H9 (cell line): ENCODE measurements around the gene GTF2H3. TPM values are rescaled to one million over a fixed set of nuclear protein-coding genes. Genes with fewer than 3 reads are reported as not detected.

Experiments
- DNase-seq: peaks from one replicate; pipeline ENCODE4 v3.0.0-alpha.2; 2017
- H2AFZ ChIP-seq: one replicate; pipeline ENCODE4 v1.6.1; 2013; ENCODE audit warnings: mild to moderate bottlenecking, low read length, control low read depth, moderate library complexity
- H2AK5ac ChIP-seq: 2 replicates; pipeline ENCODE4 v1.6.1; 2013; ENCODE audit warnings: low read length, control low read depth, mixed read lengths; ENCODE audit not compliant: insufficient read length
- H2BK120ac ChIP-seq: one replicate; pipeline ENCODE4 v1.6.1; 2013; ENCODE audit warnings: low read depth, mild to moderate bottlenecking, low read length, control low read depth, inconsistent platforms; ENCODE audit not compliant: poor library complexity, severe bottlenecking
- H2BK12ac ChIP-seq: 2 replicates; pipeline ENCODE4 v1.6.1; 2013; ENCODE audit warnings: low read length, control low read depth, mixed read lengths, low read depth; ENCODE audit not compliant: insufficient read length
- H2BK15ac ChIP-seq: 2 replicates; pipeline ENCODE4 v1.6.1; 2013; ENCODE audit warnings: low read depth, low read length, control low read depth
- H2BK20ac ChIP-seq: one replicate; pipeline ENCODE4 v1.6.1; 2013; ENCODE audit warnings: low read depth, mild to moderate bottlenecking, low read length, control low read depth, inconsistent platforms; ENCODE audit not compliant: poor library complexity, severe bottlenecking
- H2BK5ac ChIP-seq: 2 replicates; pipeline ENCODE4 v1.6.1; 2013; ENCODE audit warnings: low read length, control low read depth, mixed read lengths; ENCODE audit not compliant: insufficient read length
- H3K14ac ChIP-seq: 2 replicates; pipeline ENCODE4 v1.6.1; 2013; ENCODE audit warnings: low read length, control low read depth; ENCODE audit not compliant: insufficient read depth
- H3K18ac ChIP-seq: 2 replicates; pipeline ENCODE4 v1.6.1; 2013; ENCODE audit warnings: low read depth, mild to moderate bottlenecking, mixed read lengths, low read length, control low read depth; ENCODE audit not compliant: insufficient read length
- H3K23ac ChIP-seq: 2 replicates; pipeline ENCODE4 v1.6.1; 2013; ENCODE audit warnings: low read length, control low read depth, mixed read lengths, low read depth; ENCODE audit not compliant: insufficient read length
- H3K23me2 ChIP-seq: 2 replicates; pipeline ENCODE4 v1.6.1; 2013; ENCODE audit warnings: low read depth, mild to moderate bottlenecking, mixed read lengths, low read length, control low read depth; ENCODE audit not compliant: insufficient read length, poor library complexity, severe bottlenecking
- H3K27ac ChIP-seq: 2 replicates; pipeline ENCODE4 v1.5.1; 2013; ENCODE audit warnings: low read length, control low read depth, mixed read lengths, low read depth; ENCODE audit not compliant: insufficient read length
- H3K27me3 ChIP-seq: 2 replicates; pipeline ENCODE4 v1.6.1; 2013; ENCODE audit warnings: low read length, control low read depth, inconsistent platforms; ENCODE audit not compliant: insufficient read depth
- H3K4ac ChIP-seq: 2 replicates; pipeline ENCODE4 v1.6.1; 2013; ENCODE audit warnings: low read depth, mild to moderate bottlenecking, control low read depth, inconsistent platforms, low read length, moderate library complexity
- H3K4me1 ChIP-seq: 2 replicates; pipeline ENCODE4 v1.6.1; 2013; ENCODE audit warnings: low read length, control low read depth, inconsistent platforms; ENCODE audit not compliant: insufficient read depth
- H3K4me2 ChIP-seq: 2 replicates; pipeline ENCODE4 v1.6.1; 2013; ENCODE audit warnings: low read length, control low read depth, mixed read lengths; ENCODE audit not compliant: insufficient read length, insufficient read depth
- H3K56ac ChIP-seq: 2 replicates; pipeline ENCODE4 v1.6.1; 2013; ENCODE audit warnings: low read depth, mild to moderate bottlenecking, mixed read lengths, low read length, control low read depth; ENCODE audit not compliant: insufficient read length
- H3K79me1 ChIP-seq: 2 replicates; pipeline ENCODE4 v1.6.1; 2013; ENCODE audit warnings: low read depth, mild to moderate bottlenecking, moderate library complexity, low read length, control low read depth, inconsistent platforms; ENCODE audit not compliant: insufficient read depth, poor library complexity, severe bottlenecking
- H3K79me2 ChIP-seq: 2 replicates; pipeline ENCODE4 v1.6.1; 2013; ENCODE audit warnings: low read length, control low read depth, inconsistent platforms; ENCODE audit not compliant: insufficient read depth
- H3K9ac ChIP-seq: 2 replicates; pipeline ENCODE4 v1.6.1; 2013; ENCODE audit warnings: low read length, control low read depth, mixed read lengths; ENCODE audit not compliant: insufficient read length; ENCODE audit errors: extremely low read depth
- H3K9me3 ChIP-seq: one replicate; pipeline ENCODE4 v1.6.1; 2013; ENCODE audit warnings: low read depth, low read length, inconsistent platforms; ENCODE audit not compliant: control insufficient read depth
- H3T11ph ChIP-seq: one replicate; pipeline ENCODE4 v1.6.1; 2013; ENCODE audit warnings: mild to moderate bottlenecking, low read length, control low read depth, inconsistent platforms
- H4K20me1 ChIP-seq: one replicate; pipeline ENCODE4 v1.6.1; 2013; ENCODE audit not compliant: control insufficient read depth, insufficient read length, insufficient read depth
- H4K5ac ChIP-seq: 2 replicates; pipeline ENCODE4 v1.6.1; 2013; ENCODE audit warnings: low read depth, mild to moderate bottlenecking, mixed read lengths, low read length, control low read depth; ENCODE audit not compliant: insufficient read length
- H4K8ac ChIP-seq: replicated peaks from 2 replicates; pipeline ENCODE4 v1.6.1; 2013; ENCODE audit warnings: low read length, control low read depth, mixed read lengths, low read depth; ENCODE audit not compliant: insufficient read length
- H4K91ac ChIP-seq: 2 replicates; pipeline ENCODE4 v1.6.1; 2013; ENCODE audit warnings: low read depth, mild to moderate bottlenecking, moderate library complexity, mixed read lengths, low read length, control low read depth; ENCODE audit not compliant: insufficient read length
- H3K27ac Mint-ChIP-seq, 3 experiments: 2 replicates in 2 of 3; 3 replicates in 1 of 3; pipeline ENCODE4 v1.8.0; 2020 to 2021; ENCODE audit warnings: mixed read lengths in 3 of 3, mild to moderate bottlenecking in 1 of 3, moderate library complexity in 1 of 3
- H3K27me3 Mint-ChIP-seq: 2 replicates; pipeline ENCODE4 v1.8.0; 2021; ENCODE audit warnings: low read depth, mild to moderate bottlenecking, moderate library complexity, mixed read lengths
- H3K36me3 Mint-ChIP-seq, 3 experiments: 2 replicates in 2 of 3; 3 replicates in 1 of 3; pipeline ENCODE4 v1.8.0; 2020 to 2021; ENCODE audit warnings: low read depth in 3 of 3, mixed read lengths in 3 of 3; ENCODE audit not compliant: insufficient read depth in 1 of 3
- H3K4me1 Mint-ChIP-seq, 2 experiments: 2 replicates each; pipeline ENCODE4 v1.8.0; 2020; ENCODE audit warnings: mixed read lengths in 2 of 2
- H3K4me3 Mint-ChIP-seq, 2 experiments: 2 replicates in 1 of 2; 3 replicates in 1 of 2; pipeline ENCODE4 v1.8.0; 2020 to 2021; ENCODE audit warnings: mild to moderate bottlenecking in 2 of 2, mixed read lengths in 2 of 2, moderate library complexity in 1 of 2
- H3K9me3 Mint-ChIP-seq, 2 experiments: 2 replicates in 1 of 2; 3 replicates in 1 of 2; pipeline ENCODE4 v1.8.0; 2020; ENCODE audit warnings: mild to moderate bottlenecking in 2 of 2, mixed read lengths in 2 of 2, moderate library complexity in 1 of 2
- WGBS: extraction: QIAGEN DNeasy Blood & Tissue Kit; methylation state at CpG from one replicate; pipeline ENCODE4 v1.1.7; 2013; ENCODE audit warnings: missing lambda C conversion rate, low lambda C conversion rate, mixed read lengths; ENCODE audit not compliant: insufficient read length; ENCODE audit errors: extremely low coverage; 5-methylcytosine and 5-hydroxymethylcytosine counted together
- total RNA-seq: library from RNA; stranded (reverse); gene quantifications from 2 replicates; pipeline ENCODE4 v1.2.1, GENCODE V29; 2021
- TF ChIP-seq, protein P1 (sequence below): fragments of 200-600 bp; sonication (generic); conservative IDR thresholded peaks from 3 replicates; pipeline ENCODE4 v1.8.0; 2021; ENCODE audit warnings: antibody characterized with exemption, mild to moderate bottlenecking

Gene GTF2H3
- total RNA-seq, 1 experiment from 2014 or later, result 39.2 TPM

DNA sequence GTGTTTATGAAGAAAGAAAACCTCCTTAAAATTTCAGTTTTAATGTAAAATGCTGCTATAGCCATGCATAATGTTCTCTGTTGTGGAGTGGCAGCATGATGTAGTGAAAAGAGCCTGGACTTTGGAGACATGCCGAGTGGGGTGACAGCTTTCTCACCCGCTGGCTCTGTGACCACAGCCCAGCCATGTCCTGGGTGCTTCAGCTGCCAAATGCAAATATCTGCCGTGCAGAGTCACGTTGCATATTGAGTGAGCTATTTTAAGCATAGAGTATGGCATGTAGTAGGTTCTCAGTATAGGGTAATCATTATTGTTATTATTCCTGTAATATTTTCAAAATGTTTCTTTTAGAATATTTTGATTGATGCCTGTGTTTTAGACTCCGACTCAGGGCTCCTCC lies 21.8 kb downstream of the GTF2H3 start:
- Histone ChIP-seq H3K23ac (no peak overlapping the region), H3K18ac (no peak overlapping the region), H3K79me1 (no peaks in the 10 kb centered on the region), H3K23me2 (no peaks in the 10 kb centered on the region), H2BK20ac (no peak overlapping the region), H4K20me1 (no peaks in the 10 kb centered on the region), H3K27me3 (no peaks in the 10 kb centered on the region), H4K8ac (no peak overlapping the region), H3K14ac (no peak overlapping the region), H3T11ph (no peak overlapping the region), H2BK120ac (no peak overlapping the region), H3K9ac (no peak overlapping the region), H3K4me2 (no peak overlapping the region), H2BK5ac (no peak overlapping the region), H4K91ac (no peak overlapping the region), H2BK15ac (no peak overlapping the region), H2BK12ac (no peak overlapping the region), H3K56ac (no peak overlapping the region), H4K5ac (no peak overlapping the region), H3K9me3 (no peaks in the 10 kb centered on the region), H3K27ac (no peak overlapping the region), H2AFZ (no peak overlapping the region), H3K79me2 (no peaks in the 10 kb centered on the region), H3K4me1 (no peaks in the 10 kb centered on the region), H3K4ac (no peak overlapping the region), H2AK5ac (no peak overlapping the region)
- Mint-ChIP-seq H3K27ac (no peak overlapping the region), H3K27me3 (no peaks in the 10 kb centered on the region), H3K9me3 (no peaks in the 10 kb centered on the region), H3K4me1 (no peaks in the 10 kb centered on the region), H3K36me3 (peaks cover 19 to 65% (median 54%) of the 10 kb centered on the region in 3 experiments; a peak in 6 of 7 replicates), H3K4me3 (no peak overlapping the region)
- no CpG with 5 or more reads among the region's 5 CpGs for WGBS
- TF ChIP-seq, protein P1, sequence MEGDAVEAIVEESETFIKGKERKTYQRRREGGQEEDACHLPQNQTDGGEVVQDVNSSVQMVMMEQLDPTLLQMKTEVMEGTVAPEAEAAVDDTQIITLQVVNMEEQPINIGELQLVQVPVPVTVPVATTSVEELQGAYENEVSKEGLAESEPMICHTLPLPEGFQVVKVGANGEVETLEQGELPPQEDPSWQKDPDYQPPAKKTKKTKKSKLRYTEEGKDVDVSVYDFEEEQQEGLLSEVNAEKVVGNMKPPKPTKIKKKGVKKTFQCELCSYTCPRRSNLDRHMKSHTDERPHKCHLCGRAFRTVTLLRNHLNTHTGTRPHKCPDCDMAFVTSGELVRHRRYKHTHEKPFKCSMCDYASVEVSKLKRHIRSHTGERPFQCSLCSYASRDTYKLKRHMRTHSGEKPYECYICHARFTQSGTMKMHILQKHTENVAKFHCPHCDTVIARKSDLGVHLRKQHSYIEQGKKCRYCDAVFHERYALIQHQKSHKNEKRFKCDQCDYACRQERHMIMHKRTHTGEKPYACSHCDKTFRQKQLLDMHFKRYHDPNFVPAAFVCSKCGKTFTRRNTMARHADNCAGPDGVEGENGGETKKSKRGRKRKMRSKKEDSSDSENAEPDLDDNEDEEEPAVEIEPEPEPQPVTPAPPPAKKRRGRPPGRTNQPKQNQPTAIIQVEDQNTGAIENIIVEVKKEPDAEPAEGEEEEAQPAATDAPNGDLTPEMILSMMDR, result no peak
- DNase-seq, result no peak
